GM23338 (cell line): ENCODE results near the gene MUTYH. TPM values are rescaled to one million over a fixed set of nuclear protein-coding genes. Genes with fewer than 3 reads are reported as not detected.

Experiments
- EZH2 ChIP-seq: fragments of 200-600 bp; sonication (generic); IDR thresholded peaks from one replicate; pipeline ENCODE4 v1.8.0; 2017; ENCODE audit warnings: antibody characterized with exemption, mild to moderate bottlenecking, low read depth; ENCODE audit not compliant: unreplicated experiment
- EZH2phosphoT487 ChIP-seq: fragments of 200-600 bp; sonication (generic); IDR thresholded peaks from one replicate; pipeline ENCODE4 v1.8.1; 2018; ENCODE audit warnings: antibody characterized with exemption; ENCODE audit not compliant: unreplicated experiment
- JUNB ChIP-seq: IDR thresholded peaks from one replicate; pipeline ENCODE4 v1.6.1; 2016; ENCODE audit warnings: antibody characterized with exemption; ENCODE audit not compliant: unreplicated experiment
- STAT1 ChIP-seq: IDR thresholded peaks from one replicate; pipeline ENCODE4 v1.6.1; 2016; ENCODE audit warnings: antibody characterized with exemption; ENCODE audit not compliant: unreplicated experiment
- ZNF114 ChIP-seq: fragments of 250-450 bp; sonication (Bioruptor Pico); IDR thresholded peaks from 2 replicates; pipeline ENCODE4 v1.5.0; 2020; ENCODE audit warnings: mild to moderate bottlenecking, moderate library complexity
- polyA plus RNA-seq: library from polyadenylated mRNA; unstranded; fragments of >200 nt; fragmentation: Nextera tagmentation; extraction: Ambion mirVana; gene quantifications from 2 replicates; pipeline ENCODE4 v1.2.1, GENCODE V29; 2016
- total RNA-seq: library from RNA; depleted of rRNA; stranded (reverse); fragments of >200 nt; shearing (Covaris generic); gene quantifications from 2 replicates; pipeline ENCODE4 v1.2.3, GENCODE V29; 2014
- TF ChIP-seq, protein P1 (sequence below): fragments of 250-450 bp; sonication (Bioruptor Pico); IDR thresholded peaks from 2 replicates; pipeline ENCODE4 v1.5.0; 2020; ENCODE audit warnings: mild to moderate bottlenecking, moderate library complexity
- TF ChIP-seq, protein P2 (sequence below), 2 experiments: fragments of 200-600 bp in 1 of 2; sonication (generic) in 1 of 2; conservative IDR thresholded peaks; 2 replicates each; pipeline versions ENCODE4 v1.5.1 to v1.6.1; 2016 to 2017; ENCODE audit warnings: antibody characterized with exemption in 2 of 2, low read depth in 2 of 2, mild to moderate bottlenecking in 2 of 2, moderate library complexity in 1 of 2
- TF ChIP-seq, protein P3 (sequence below): IDR thresholded peaks from one replicate; pipeline ENCODE4 v1.6.1; 2018; ENCODE audit warnings: antibody characterized with exemption; ENCODE audit not compliant: unreplicated experiment

Gene MUTYH
- total and polyA plus RNA-seq, 2 experiments from 2014 or later = 47.9 to 67.4 TPM

DNA sequence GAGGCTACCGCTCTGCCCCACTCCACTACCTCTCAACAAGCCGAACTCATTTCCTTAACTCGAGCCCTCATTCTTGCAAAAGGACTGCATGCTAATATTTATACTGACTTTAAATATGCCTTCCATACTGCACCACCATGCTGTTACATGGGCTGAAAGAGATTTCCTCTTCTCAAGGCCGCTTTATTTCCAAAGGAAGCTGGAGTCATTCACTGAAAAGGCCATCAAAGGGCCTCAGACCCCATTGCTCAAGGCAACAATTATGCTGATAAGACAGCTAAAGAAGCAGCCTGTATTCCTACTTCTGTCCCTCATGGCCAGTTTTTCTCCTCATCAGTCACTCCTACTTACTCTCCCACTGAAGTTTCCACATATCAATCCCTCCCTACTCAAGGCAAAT is 20.5 kb downstream of the MUTYH start (continued):
- TF ChIP-seq, protein P1, sequence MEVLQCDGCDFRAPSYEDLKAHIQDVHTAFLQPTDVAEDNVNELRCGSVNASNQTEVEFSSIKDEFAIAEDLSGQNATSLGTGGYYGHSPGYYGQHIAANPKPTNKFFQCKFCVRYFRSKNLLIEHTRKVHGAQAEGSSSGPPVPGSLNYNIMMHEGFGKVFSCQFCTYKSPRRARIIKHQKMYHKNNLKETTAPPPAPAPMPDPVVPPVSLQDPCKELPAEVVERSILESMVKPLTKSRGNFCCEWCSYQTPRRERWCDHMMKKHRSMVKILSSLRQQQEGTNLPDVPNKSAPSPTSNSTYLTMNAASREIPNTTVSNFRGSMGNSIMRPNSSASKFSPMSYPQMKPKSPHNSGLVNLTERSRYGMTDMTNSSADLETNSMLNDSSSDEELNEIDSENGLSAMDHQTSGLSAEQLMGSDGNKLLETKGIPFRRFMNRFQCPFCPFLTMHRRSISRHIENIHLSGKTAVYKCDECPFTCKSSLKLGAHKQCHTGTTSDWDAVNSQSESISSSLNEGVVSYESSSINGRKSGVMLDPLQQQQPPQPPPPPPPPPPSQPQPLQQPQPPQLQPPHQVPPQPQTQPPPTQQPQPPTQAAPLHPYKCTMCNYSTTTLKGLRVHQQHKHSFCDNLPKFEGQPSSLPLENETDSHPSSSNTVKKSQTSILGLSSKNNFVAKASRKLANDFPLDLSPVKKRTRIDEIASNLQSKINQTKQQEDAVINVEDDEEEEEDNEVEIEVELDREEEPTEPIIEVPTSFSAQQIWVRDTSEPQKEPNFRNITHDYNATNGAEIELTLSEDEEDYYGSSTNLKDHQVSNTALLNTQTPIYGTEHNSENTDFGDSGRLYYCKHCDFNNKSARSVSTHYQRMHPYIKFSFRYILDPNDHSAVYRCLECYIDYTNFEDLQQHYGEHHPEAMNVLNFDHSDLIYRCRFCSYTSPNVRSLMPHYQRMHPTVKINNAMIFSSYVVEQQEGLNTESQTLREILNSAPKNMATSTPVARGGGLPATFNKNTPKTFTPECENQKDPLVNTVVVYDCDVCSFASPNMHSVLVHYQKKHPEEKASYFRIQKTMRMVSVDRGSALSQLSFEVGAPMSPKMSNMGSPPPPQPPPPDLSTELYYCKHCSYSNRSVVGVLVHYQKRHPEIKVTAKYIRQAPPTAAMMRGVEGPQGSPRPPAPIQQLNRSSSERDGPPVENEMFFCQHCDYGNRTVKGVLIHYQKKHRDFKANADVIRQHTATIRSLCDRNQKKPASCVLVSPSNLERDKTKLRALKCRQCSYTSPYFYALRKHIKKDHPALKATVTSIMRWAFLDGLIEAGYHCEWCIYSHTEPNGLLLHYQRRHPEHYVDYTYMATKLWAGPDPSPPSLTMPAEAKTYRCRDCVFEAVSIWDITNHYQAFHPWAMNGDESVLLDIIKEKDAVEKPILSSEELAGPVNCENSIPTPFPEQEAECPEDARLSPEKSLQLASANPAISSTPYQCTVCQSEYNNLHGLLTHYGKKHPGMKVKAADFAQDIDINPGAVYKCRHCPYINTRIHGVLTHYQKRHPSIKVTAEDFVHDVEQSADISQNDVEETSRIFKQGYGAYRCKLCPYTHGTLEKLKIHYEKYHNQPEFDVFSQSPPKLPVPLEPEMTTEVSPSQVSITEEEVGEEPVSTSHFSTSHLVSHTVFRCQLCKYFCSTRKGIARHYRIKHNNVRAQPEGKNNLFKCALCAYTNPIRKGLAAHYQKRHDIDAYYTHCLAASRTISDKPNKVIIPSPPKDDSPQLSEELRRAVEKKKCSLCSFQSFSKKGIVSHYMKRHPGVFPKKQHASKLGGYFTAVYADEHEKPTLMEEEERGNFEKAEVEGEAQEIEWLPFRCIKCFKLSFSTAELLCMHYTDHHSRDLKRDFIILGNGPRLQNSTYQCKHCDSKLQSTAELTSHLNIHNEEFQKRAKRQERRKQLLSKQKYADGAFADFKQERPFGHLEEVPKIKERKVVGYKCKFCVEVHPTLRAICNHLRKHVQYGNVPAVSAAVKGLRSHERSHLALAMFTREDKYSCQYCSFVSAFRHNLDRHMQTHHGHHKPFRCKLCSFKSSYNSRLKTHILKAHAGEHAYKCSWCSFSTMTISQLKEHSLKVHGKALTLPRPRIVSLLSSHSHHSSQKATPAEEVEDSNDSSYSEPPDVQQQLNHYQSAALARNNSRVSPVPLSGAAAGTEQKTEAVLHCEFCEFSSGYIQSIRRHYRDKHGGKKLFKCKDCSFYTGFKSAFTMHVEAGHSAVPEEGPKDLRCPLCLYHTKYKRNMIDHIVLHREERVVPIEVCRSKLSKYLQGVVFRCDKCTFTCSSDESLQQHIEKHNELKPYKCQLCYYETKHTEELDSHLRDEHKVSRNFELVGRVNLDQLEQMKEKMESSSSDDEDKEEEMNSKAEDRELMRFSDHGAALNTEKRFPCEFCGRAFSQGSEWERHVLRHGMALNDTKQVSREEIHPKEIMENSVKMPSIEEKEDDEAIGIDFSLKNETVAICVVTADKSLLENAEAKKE (CRISPR knock-in tag) = no peak
- TF ChIP-seq, protein P2, sequence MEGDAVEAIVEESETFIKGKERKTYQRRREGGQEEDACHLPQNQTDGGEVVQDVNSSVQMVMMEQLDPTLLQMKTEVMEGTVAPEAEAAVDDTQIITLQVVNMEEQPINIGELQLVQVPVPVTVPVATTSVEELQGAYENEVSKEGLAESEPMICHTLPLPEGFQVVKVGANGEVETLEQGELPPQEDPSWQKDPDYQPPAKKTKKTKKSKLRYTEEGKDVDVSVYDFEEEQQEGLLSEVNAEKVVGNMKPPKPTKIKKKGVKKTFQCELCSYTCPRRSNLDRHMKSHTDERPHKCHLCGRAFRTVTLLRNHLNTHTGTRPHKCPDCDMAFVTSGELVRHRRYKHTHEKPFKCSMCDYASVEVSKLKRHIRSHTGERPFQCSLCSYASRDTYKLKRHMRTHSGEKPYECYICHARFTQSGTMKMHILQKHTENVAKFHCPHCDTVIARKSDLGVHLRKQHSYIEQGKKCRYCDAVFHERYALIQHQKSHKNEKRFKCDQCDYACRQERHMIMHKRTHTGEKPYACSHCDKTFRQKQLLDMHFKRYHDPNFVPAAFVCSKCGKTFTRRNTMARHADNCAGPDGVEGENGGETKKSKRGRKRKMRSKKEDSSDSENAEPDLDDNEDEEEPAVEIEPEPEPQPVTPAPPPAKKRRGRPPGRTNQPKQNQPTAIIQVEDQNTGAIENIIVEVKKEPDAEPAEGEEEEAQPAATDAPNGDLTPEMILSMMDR (conservative IDR thresholded peaks at IDR 0.05; ENCODE audit: low read depth in 2 of 2) = no peak
- TF ChIP-seq, protein P3, sequence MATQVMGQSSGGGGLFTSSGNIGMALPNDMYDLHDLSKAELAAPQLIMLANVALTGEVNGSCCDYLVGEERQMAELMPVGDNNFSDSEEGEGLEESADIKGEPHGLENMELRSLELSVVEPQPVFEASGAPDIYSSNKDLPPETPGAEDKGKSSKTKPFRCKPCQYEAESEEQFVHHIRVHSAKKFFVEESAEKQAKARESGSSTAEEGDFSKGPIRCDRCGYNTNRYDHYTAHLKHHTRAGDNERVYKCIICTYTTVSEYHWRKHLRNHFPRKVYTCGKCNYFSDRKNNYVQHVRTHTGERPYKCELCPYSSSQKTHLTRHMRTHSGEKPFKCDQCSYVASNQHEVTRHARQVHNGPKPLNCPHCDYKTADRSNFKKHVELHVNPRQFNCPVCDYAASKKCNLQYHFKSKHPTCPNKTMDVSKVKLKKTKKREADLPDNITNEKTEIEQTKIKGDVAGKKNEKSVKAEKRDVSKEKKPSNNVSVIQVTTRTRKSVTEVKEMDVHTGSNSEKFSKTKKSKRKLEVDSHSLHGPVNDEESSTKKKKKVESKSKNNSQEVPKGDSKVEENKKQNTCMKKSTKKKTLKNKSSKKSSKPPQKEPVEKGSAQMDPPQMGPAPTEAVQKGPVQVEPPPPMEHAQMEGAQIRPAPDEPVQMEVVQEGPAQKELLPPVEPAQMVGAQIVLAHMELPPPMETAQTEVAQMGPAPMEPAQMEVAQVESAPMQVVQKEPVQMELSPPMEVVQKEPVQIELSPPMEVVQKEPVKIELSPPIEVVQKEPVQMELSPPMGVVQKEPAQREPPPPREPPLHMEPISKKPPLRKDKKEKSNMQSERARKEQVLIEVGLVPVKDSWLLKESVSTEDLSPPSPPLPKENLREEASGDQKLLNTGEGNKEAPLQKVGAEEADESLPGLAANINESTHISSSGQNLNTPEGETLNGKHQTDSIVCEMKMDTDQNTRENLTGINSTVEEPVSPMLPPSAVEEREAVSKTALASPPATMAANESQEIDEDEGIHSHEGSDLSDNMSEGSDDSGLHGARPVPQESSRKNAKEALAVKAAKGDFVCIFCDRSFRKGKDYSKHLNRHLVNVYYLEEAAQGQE = no peak
- TF ChIP-seq EZH2phosphoT487 = no peak
- TF ChIP-seq EZH2 = no peak
- TF ChIP-seq JUNB = no peak
- no peak for TF ChIP-seq ZNF114 (CRISPR knock-in tag)
- no peak for TF ChIP-seq STAT1
